Endothelial cell (in vitro differentiated cells): Measurements from ENCODE around the gene LAIR1. TPM values are rescaled to one million over a fixed set of nuclear protein-coding genes. Genes with fewer than 3 reads are reported as not detected.

Experiments used
- DNase-seq: peaks from one replicate; pipeline ENCODE4 v3.0.0; 2021; ENCODE audit warnings: low spot score
- H3K27ac Mint-ChIP-seq: one replicate; pipeline ENCODE4 v1.8.0; 2021; ENCODE audit warnings: mixed read lengths, inconsistent platforms; ENCODE audit not compliant: unreplicated experiment
- H3K27me3 Mint-ChIP-seq: one replicate; pipeline ENCODE4 v1.8.0; 2021; ENCODE audit warnings: mild to moderate bottlenecking, moderate library complexity, mixed read lengths, inconsistent platforms; ENCODE audit not compliant: unreplicated experiment
- H3K36me3 Mint-ChIP-seq: one replicate; pipeline ENCODE4 v1.8.0; 2021; ENCODE audit warnings: mild to moderate bottlenecking, low read depth, mixed read lengths, inconsistent platforms; ENCODE audit not compliant: unreplicated experiment
- H3K4me1 Mint-ChIP-seq: one replicate; pipeline ENCODE4 v1.8.0; 2021; ENCODE audit warnings: mild to moderate bottlenecking, mixed read lengths, inconsistent platforms; ENCODE audit not compliant: unreplicated experiment
- H3K4me3 Mint-ChIP-seq: one replicate; pipeline ENCODE4 v1.8.0; 2021; ENCODE audit warnings: mild to moderate bottlenecking, mixed read lengths, inconsistent platforms; ENCODE audit not compliant: unreplicated experiment
- H3K9me3 Mint-ChIP-seq: one replicate; pipeline ENCODE4 v1.8.0; 2021; ENCODE audit warnings: mixed read lengths, inconsistent platforms; ENCODE audit not compliant: unreplicated experiment
- CTCF ChIP-seq: fragments of 200-600 bp; sonication (generic); IDR thresholded peaks from one replicate; pipeline ENCODE4 v1.5.0; 2021; ENCODE audit warnings: antibody characterized with exemption; ENCODE audit not compliant: unreplicated experiment
- total RNA-seq: library from RNA; stranded (reverse); fragmentation: NEBNext Ultra II Directional; extraction: Animal tissue kit (Norgen Biotek cat#: 25700); gene quantifications from one replicate; pipeline ENCODE4 v1.2.1, GENCODE V29; 2021; ENCODE audit not compliant: unreplicated experiment

LAIR1 gene
- total RNA-seq, 1 donor from 2014 or later: 2.1 TPM

GRCh38 chr19:54352041-54352440 is 12.7 kb downstream of the LAIR1 start:
- Mint-ChIP-seq H3K4me1 (no peaks in the 10 kb centered on the region), H3K4me3 (no peak overlapping the region), H3K36me3 (peaks cover 5% of the 10 kb centered on the region), H3K27ac (no peak overlapping the region), H3K9me3 (no peaks in the 10 kb centered on the region), H3K27me3 (peaks cover 8% of the 10 kb centered on the region)
- TF ChIP-seq CTCF: no peak
- DNase-seq: no peak

- Mint-ChIP-seq H3K9me3 (no peaks in the 10 kb centered on the region), H3K27me3 (peaks cover 8% of the 10 kb centered on the region), H3K36me3 (peaks cover 5% of the 10 kb centered on the region), H3K4me1 (no peaks in the 10 kb centered on the region), H3K27ac (no peak overlapping the region), H3K4me3 (no peak overlapping the region)
- no peak for TF ChIP-seq CTCF
- DNase-seq: no peak
These were observed 13.3 kb downstream of the LAIR1 start for GRCh38 chr19:54351474-54351873.

GRCh38 chr19:54345938-54346386 is 18.8 kb downstream of the LAIR1 start:
- Mint-ChIP-seq H3K4me3 (no peak overlapping the region), H3K36me3 (peaks cover 5% of the 10 kb centered on the region), H3K27ac (no peak overlapping the region), H3K27me3 (peaks cover 6% of the 10 kb centered on the region), H3K4me1 (no peaks in the 10 kb centered on the region), H3K9me3 (no peaks in the 10 kb centered on the region)
- no peak for DNase-seq
- TF ChIP-seq CTCF: no peak

- no peak for DNase-seq
- Mint-ChIP-seq H3K27ac (no peak overlapping the region), H3K4me3 (no peak overlapping the region), H3K36me3 (peaks cover 3% of the 10 kb centered on the region), H3K27me3 (peaks cover 4% of the 10 kb centered on the region), H3K9me3 (no peaks in the 10 kb centered on the region), H3K4me1 (no peaks in the 10 kb centered on the region)
- TF ChIP-seq CTCF: no peak
These were observed 20.9 kb downstream of the LAIR1 start for GRCh38 chr19:54343868-54344267.

GRCh38 chr19:54341295-54341694 is 23.4 kb downstream of the LAIR1 start:
- TF ChIP-seq CTCF: no peak
- peaks cover 4% of the 10 kb centered on the region for H3K27me3 Mint-ChIP-seq
- H3K9me3 Mint-ChIP-seq: no peaks in the 10 kb centered on the region
- no peaks in the 10 kb centered on the region for H3K4me1 Mint-ChIP-seq
- no peak overlapping the region for H3K27ac Mint-ChIP-seq
- H3K4me3 Mint-ChIP-seq: no peak overlapping the region
- DNase-seq: no peak
- no peaks in the 10 kb centered on the region for H3K36me3 Mint-ChIP-seq
